Naive thymus-derived CD8-positive, alpha-beta T cell (primary cell): ENCODE measurements around the gene GPATCH4. TPM values are rescaled to one million over a fixed set of nuclear protein-coding genes. Genes with fewer than 3 reads are reported as not detected.
"Not testable (repeated sequence)": the region's sequence is repeated elsewhere in the genome, so short reads cannot be mapped to it uniquely, and the experiment has no call there.

Experiments
- ATAC-seq, 2 donors: fragments of 150-1000 bp; cut with Tn5 transposase in 1 of 2; sonication (Bioruptor Pico), chemical (Tn5 transposase) in 1 of 2; 1 replicate in 1 of 2; 2 replicates in 1 of 2; pipeline ENCODE4 v1.10.0; 2021; ENCODE audit warnings: mild to moderate bottlenecking in 2 of 2, moderate library complexity in 2 of 2
- POLR2A ChIA-PET: fragments of 350-600 bp; sonication (Branson Sonifier 250); formaldehyde crosslinking; loops from one replicate; lab custom pipeline; 2021; ENCODE audit warnings: antibody characterized with exemption; lab: Charles Lee
- DNase-seq, 10 donors: peaks; one replicate each; pipeline versions ENCODE4 v3.0.0 to v3.0.0-alpha.2; 2020 to 2022
- H3K27ac Mint-ChIP-seq, 10 donors: one replicate each; pipeline ENCODE4 v1.8.0; 2020 to 2022; ENCODE audit warnings: mild to moderate bottlenecking in 10 of 10, mixed read lengths in 10 of 10, moderate library complexity in 4 of 10, inconsistent platforms in 1 of 10
- H3K27me3 Mint-ChIP-seq, 5 donors: one replicate each; pipeline ENCODE4 v1.8.0; 2021 to 2022; ENCODE audit warnings: mixed read lengths in 5 of 5
- H3K36me3 Mint-ChIP-seq, 3 donors: one replicate each; pipeline ENCODE4 v1.8.0; 2020 to 2022; ENCODE audit warnings: mixed read lengths in 3 of 3, mild to moderate bottlenecking in 2 of 3, inconsistent platforms in 1 of 3
- H3K4me1 Mint-ChIP-seq, 4 donors: one replicate each; pipeline ENCODE4 v1.8.0; 2021 to 2022; ENCODE audit warnings: mixed read lengths in 4 of 4
- H3K4me3 Mint-ChIP-seq, 10 donors: one replicate each; pipeline ENCODE4 v1.8.0; 2020 to 2022; ENCODE audit warnings: mild to moderate bottlenecking in 10 of 10, mixed read lengths in 10 of 10, moderate library complexity in 6 of 10, inconsistent platforms in 1 of 10
- H3K9me3 Mint-ChIP-seq, 9 donors: one replicate each; pipeline ENCODE4 v1.8.0; 2020 to 2022; ENCODE audit warnings: mixed read lengths in 9 of 9, mild to moderate bottlenecking in 3 of 9, inconsistent platforms in 1 of 9, moderate library complexity in 1 of 9
- polyA plus RNA-seq, 3 donors: library from polyadenylated mRNA; unstranded; fragments of 300-500 nt; fragmentation: Illumina TruSeq; gene quantifications; one replicate each; pipeline ENCODE4 v1.2.3, GENCODE V29; 2021
- total RNA-seq, 8 experiments: library from RNA in 2 of 8; stranded (reverse) in 2 of 8; gene quantifications; one replicate each; pipeline ENCODE4 v1.2.3 and lab custom pipeline; 2021 to 2026

GPATCH4 gene
- total and polyA plus RNA-seq, 5 experiments from 2014 or later = 27.3 to 70.4 (median 44.2) TPM

GRCh38 chr1:156593661-156593989 lies 7.7 kb downstream of the GPATCH4 start:
- Mint-ChIP-seq H3K9me3 (no peaks in the 10 kb centered on the region), H3K4me3 (peak overlapping the region in 1 of 10 donors; percentile 93), H3K27ac (peak overlapping the region in 1 of 10 donors; percentile 7), H3K4me1 (peaks cover 16 to 33% (median 20%) of the 10 kb centered on the region in 4 donors), H3K36me3 (peaks cover 2 to 39% (median 7%) of the 10 kb centered on the region in 3 donors), H3K27me3 (no peaks in the 10 kb centered on the region)
- POLR2A ChIA-PET = interaction anchor here (1.0 to 3.5 kb wide), 4 partner anchors 11 to 102 kb away, joined by 3 to 37 read pairs (median 20); partner anchors contain the start of gene MEF2D
- DNase-seq (no peak), ATAC-seq (no peak)

- H3K4me1 Mint-ChIP-seq = peaks cover 16 to 30% (median 17%) of the 10 kb centered on the region in 4 donors
- no peak for DNase-seq
- peak overlapping the region; percentile 76 to 93 (median 82) for H3K4me3 Mint-ChIP-seq
- no peaks in the 10 kb centered on the region for H3K27me3 Mint-ChIP-seq
- ATAC-seq = no peak
- peaks cover 2 to 33% (median 7%) of the 10 kb centered on the region in 3 donors for H3K36me3 Mint-ChIP-seq
- POLR2A ChIA-PET = interaction anchor here (0.8 to 3.5 kb wide), 7 partner anchors 8 to 255 kb away, joined by 3 to 37 read pairs (median 12); partner anchors contain the start of genes CCT3, GPATCH4 and MEF2D
- H3K9me3 Mint-ChIP-seq = no peaks in the 10 kb centered on the region
- peak overlapping the region; percentile 70 to 94 (median 86) for H3K27ac Mint-ChIP-seq
These were observed 8.2 kb downstream of the GPATCH4 start for GRCh38 chr1:156592910-156593660.

DNA sequence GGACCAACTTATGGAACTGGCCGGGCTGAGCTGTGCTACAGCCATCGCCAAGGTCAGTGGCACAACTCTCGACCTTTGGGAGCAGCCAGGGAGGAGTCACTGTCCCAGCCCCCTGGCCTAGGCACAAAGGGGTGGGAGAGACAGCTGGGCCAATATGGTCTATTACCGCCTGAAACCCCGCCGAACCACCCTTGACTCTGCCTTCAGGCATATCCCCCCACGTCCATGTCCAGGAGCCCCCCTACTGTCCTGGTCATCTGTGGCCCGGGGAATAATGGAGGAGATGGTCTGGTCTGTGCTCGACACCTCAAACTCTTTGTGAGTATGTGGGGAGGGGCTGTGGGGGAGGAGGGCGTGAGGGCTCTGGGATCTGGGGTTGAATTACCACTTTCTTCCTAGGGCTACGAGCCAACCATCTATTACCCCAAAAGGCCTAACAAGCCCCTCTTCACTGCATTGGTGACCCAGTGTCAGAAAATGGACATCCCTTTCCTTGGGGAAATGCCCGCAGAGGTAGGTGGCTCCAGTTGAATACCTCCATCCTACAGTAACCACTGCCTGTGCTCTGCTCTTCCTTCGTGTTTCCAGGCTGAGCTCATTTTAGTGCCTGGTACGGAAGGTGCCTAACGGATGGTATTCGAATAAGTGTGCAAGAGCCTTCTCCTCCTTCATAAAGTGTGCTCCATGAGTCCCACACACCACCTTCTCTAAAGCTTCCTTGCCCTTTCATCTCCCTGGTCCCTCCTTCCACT lies 8.9 kb downstream of the GPATCH4 start:
- peaks cover 2 to 26% (median 7%) of the 10 kb centered on the region in 3 donors for H3K36me3 Mint-ChIP-seq
- peak overlapping the region; percentile 76 to 93 (median 82) for H3K4me3 Mint-ChIP-seq
- peaks cover 16 to 28% (median 17%) of the 10 kb centered on the region in 4 donors for H3K4me1 Mint-ChIP-seq
- POLR2A ChIA-PET = interaction anchor here (0.6 to 3.5 kb wide), 12 partner anchors 9 to 255 kb away, joined by 3 to 37 read pairs (median 6); partner anchors contain the start of genes CCT3, GPATCH4, MEF2D and TTC24
- peak overlapping the region; percentile 73 to 94 (median 86) for H3K27ac Mint-ChIP-seq
- H3K9me3 Mint-ChIP-seq = no peaks in the 10 kb centered on the region
- ATAC-seq (no peak), DNase-seq (no peak)
- H3K27me3 Mint-ChIP-seq = no peaks in the 10 kb centered on the region

DNA sequence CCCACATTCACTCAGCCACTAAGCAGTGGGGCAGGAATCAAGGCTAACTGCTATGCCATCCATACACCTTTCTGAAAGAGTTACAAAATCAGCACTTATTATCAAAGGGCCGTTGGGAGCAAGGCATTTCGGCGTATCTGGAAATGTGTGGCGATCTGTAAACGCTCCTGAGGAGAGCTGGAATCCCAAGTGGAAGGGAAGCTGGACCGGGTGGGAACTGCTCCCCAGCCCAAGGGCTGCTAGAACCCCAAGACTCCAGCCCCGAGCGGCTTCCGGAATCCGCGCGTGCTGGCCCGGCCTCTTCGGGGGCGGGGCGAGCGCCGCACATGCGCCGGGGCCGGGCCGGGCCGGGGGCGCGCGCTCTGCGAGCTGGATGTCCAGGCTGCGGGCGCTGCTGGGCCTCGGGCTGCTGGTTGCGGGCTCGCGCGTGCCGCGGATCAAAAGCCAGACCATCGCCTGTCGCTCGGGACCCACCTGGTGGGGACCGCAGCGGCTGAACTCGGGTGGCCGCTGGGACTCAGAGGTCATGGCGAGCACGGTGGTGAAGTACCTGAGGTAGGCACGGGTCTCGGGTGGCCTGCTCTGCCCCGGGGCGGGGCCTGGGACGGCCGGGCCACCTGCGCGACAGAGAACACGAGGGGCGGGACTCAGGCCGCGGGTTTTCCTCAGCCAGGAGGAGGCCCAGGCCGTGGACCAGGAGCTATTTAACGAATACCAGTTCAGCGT lies 9.7 kb downstream of the GPATCH4 start, which contains the start of gene NAXE:
TSS of gene NAXE (plus strand) at position 345 of the 726 bp plus-strand sequence. CDS start at position 374, 29 bp downstream.
- ATAC-seq = peak; percentile 95 to 96
- Mint-ChIP-seq H3K36me3 (peaks cover 0 to 19% (median 2%) of the 10 kb centered on the region in 3 donors), H3K4me1 (peaks cover 14 to 29% (median 16%) of the 10 kb centered on the region in 4 donors), H3K4me3 (peak within 1 kb of the TSS; percentile 76 to 93 (median 90)), H3K27ac (peak within 1 kb of the TSS; percentile 88 to 96 (median 95)), H3K27me3 (no peaks in the 10 kb centered on the region), H3K9me3 (no peaks in the 10 kb centered on the region)
- DNase-seq = peak; percentile 39 to 78 (median 68)
- POLR2A ChIA-PET = interaction anchor here (0.5 to 3.5 kb wide), 18 partner anchors 9 to 254 kb away, joined by 3 to 37 read pairs (median 4); partner anchors contain the start of genes CCT3, GPATCH4, MEF2D and TTC24

GRCh38 chr1:156591181-156591431 lies 10.2 kb downstream of the GPATCH4 start:
- no peaks in the 10 kb centered on the region for H3K9me3 Mint-ChIP-seq
- DNase-seq = no peak
- H3K4me1 Mint-ChIP-seq = peaks cover 14 to 29% (median 16%) of the 10 kb centered on the region in 4 donors
- no peaks in the 10 kb centered on the region for H3K27me3 Mint-ChIP-seq
- ATAC-seq = peak in 1 of 2 donors; percentile 34
- H3K36me3 Mint-ChIP-seq = peaks cover 0 to 15% (median 2%) of the 10 kb centered on the region in 3 donors
- peak overlapping the region; percentile 76 to 93 (median 90) for H3K4me3 Mint-ChIP-seq
- POLR2A ChIA-PET = interaction anchor here (0.5 to 3.5 kb wide), 15 partner anchors 9 to 206 kb away, joined by 3 to 37 read pairs (median 5); partner anchors contain the start of genes GPATCH4, MEF2D and TTC24
- peak overlapping the region; percentile 88 to 96 (median 95) for H3K27ac Mint-ChIP-seq

DNA sequence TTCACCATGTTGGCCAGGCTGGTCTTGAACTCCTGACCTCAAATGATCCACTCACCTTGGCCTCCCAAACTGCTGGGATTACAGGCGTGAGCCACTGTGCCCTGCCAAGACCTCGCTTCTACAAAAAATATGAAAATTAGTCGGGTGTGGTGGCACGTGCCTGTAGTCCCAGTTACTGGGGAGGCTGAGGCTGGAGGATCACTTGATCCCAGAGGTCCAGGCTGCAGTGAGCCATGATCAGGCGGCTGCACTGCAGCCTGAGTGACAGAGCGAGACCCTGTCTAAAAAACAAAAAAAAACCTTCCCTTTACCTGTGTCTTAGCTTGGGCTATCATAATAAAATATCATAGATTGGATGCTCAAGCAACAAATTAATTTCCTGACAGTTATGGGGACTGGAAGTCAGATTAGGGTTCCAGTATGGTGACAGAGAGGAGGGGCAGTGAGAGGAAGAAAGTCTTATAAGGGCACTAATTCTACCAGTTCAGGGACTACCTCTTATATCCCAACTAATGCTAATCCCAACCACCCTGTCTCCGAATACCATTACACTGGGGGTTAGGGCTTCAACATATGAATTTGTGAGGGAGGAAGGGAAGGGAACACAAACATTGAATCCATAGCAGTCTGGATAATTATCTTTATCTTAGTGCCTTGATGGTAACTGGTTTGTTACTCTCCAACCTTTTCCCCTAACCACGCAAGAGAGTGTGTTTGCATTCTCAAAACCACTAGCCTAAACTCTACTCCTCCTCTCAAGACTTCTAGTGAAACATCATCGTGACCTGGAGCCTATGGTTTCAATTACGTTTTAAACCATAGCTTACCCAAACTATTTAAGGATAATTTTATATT lies 10.7 kb downstream of the GPATCH4 start:
- Mint-ChIP-seq H3K4me1 (peaks cover 13 to 31% (median 18%) of the 10 kb centered on the region in 4 donors), H3K27ac (peak overlapping the region in 9 of 10 donors; percentile 88 to 96 (median 95)), H3K4me3 (peak overlapping the region in 9 of 10 donors; percentile 76 to 93 (median 91)), H3K27me3 (no peaks in the 10 kb centered on the region), H3K9me3 (no peaks in the 10 kb centered on the region), H3K36me3 (peaks cover 0 to 13% (median 3%) of the 10 kb centered on the region in 3 donors)
- DNase-seq (no peak), ATAC-seq (no peak)
- POLR2A ChIA-PET = interaction anchor here (0.5 to 3.5 kb wide), 15 partner anchors 9 to 205 kb away, joined by 3 to 37 read pairs (median 5); partner anchors contain the start of genes GPATCH4, MEF2D and TTC24

DNA sequence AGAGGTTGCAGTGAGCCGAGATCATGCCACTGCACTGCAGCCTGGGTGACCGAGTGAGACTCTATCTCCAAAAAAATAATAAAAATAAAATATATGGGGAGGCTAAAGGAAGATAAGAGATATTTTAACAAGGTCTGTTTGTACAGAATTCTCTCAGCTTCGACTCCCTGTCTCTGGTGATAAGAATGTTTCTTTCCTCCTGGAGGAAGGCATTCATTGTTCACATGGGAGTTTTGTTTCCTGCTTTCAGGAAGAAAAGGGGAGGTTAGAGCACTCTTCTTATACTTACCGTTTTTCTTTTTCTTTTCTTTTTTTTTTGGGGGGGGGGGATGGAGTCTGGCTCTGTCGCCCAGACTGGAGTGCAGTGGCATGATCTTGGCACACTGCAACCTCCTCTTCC lies 11.7 kb downstream of the GPATCH4 start:
- ATAC-seq (no peak), DNase-seq (no peak)
- peaks cover 10 to 36% (median 21%) of the 10 kb centered on the region in 4 donors for H3K4me1 Mint-ChIP-seq
- no peak overlapping the region for H3K4me3 Mint-ChIP-seq
- no peaks in the 10 kb centered on the region for H3K9me3 Mint-ChIP-seq
- H3K36me3 Mint-ChIP-seq = peaks cover 0 to 13% (median 5%) of the 10 kb centered on the region in 3 donors
- POLR2A ChIA-PET = interaction anchor here (1.5 kb wide), 1 partner anchor 89 kb away, joined by 3 read pairs; the partner anchor contains the start of gene MEF2D
- H3K27me3 Mint-ChIP-seq = no peaks in the 10 kb centered on the region
- H3K27ac Mint-ChIP-seq = no peak overlapping the region

GRCh38 chr1:156587927-156588326 lies 13.4 kb downstream of the GPATCH4 start:
- POLR2A ChIA-PET = interaction anchor here (1.0 kb wide), 1 partner anchor 22 kb away, joined by 4 read pairs; no protein-coding TSS in a partner anchor
- H3K4me3 Mint-ChIP-seq = not testable (repeated sequence)

DNA sequence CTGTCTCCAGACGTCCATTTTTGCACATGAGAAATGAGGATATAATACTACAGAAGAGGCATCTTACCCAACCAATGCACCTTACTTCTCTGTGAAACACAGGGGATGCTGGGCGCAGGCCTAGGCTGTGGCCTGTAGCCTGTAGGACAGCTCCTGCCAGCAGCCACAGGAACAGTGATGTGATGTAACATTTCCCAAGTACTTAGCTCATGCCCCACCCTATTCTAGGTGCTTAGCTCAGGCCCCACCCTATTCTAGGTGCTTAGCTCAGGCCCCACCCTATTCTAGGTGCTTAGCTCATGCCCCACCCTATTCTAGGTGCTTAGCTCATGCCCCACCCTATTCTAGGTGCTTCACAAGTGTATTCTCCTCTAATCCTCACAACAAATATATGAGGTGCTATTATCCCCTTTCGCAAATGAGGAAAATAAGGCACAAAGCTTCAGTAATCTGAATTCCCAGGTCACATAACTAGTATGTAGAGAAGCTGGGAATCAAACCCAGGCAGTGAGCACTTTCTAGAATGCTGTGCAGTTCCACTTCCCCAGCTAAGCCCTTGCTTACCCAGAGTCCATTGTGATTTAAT lies 14.3 kb downstream of the GPATCH4 start:
- ATAC-seq (no peak), DNase-seq (no peak)
- peak overlapping the region in 1 of 10 donors; percentile 20 for H3K4me3 Mint-ChIP-seq
- H3K9me3 Mint-ChIP-seq = no peaks in the 10 kb centered on the region
- H3K36me3 Mint-ChIP-seq = peaks cover 0 to 10% (median 7%) of the 10 kb centered on the region in 3 donors
- no peaks in the 10 kb centered on the region for H3K27me3 Mint-ChIP-seq
- POLR2A ChIA-PET = interaction anchor here (0.9 to 1.2 kb wide), 3 partner anchors 14 to 95 kb away, joined by 3 read pairs; partner anchors contain the start of gene GPATCH4
- no peak overlapping the region for H3K27ac Mint-ChIP-seq
- peaks cover 17 to 40% (median 38%) of the 10 kb centered on the region in 4 donors for H3K4me1 Mint-ChIP-seq

More at GRCh38 chr1:156587927-156588326, 13.4 kb downstream of the GPATCH4 start:
- Mint-ChIP-seq H3K27ac (peak overlapping the region in 2 of 10 donors; percentile 25 to 60), H3K4me1 (peaks cover 13 to 43% (median 35%) of the 10 kb centered on the region in 4 donors), H3K36me3 (peaks cover 0 to 10% (median 5%) of the 10 kb centered on the region in 3 donors)
- not testable (repeated sequence) for H3K9me3 Mint-ChIP-seq, H3K27me3 Mint-ChIP-seq, ATAC-seq, DNase-seq

GRCh38 chr1:156586323-156586722 lies 15.0 kb downstream of the GPATCH4 start:
- POLR2A ChIA-PET = interaction anchor here (0.5 to 1.2 kb wide), 3 partner anchors 15 to 101 kb away, joined by 3 read pairs; partner anchors contain the start of gene GPATCH4
- H3K9me3 Mint-ChIP-seq = no peaks in the 10 kb centered on the region
- H3K4me1 Mint-ChIP-seq = peaks cover 19 to 45% (median 42%) of the 10 kb centered on the region in 4 donors
- no peak overlapping the region for H3K4me3 Mint-ChIP-seq
- DNase-seq (no peak), ATAC-seq (no peak)
- H3K36me3 Mint-ChIP-seq = peaks cover 0 to 10% (median 8%) of the 10 kb centered on the region in 3 donors
- no peak overlapping the region for H3K27ac Mint-ChIP-seq
- no peaks in the 10 kb centered on the region for H3K27me3 Mint-ChIP-seq
